ENCODE results near the gene LIN9. TPM values are rescaled to one million over a fixed set of nuclear protein-coding genes. Genes with fewer than 3 reads are reported as not detected.

The LIN9 gene
- total and polyA plus RNA-seq, 2 donors (not counting 1 experiment from before 2014, with no cell fraction given), result 2.3 to 2.8 TPM

DNA sequence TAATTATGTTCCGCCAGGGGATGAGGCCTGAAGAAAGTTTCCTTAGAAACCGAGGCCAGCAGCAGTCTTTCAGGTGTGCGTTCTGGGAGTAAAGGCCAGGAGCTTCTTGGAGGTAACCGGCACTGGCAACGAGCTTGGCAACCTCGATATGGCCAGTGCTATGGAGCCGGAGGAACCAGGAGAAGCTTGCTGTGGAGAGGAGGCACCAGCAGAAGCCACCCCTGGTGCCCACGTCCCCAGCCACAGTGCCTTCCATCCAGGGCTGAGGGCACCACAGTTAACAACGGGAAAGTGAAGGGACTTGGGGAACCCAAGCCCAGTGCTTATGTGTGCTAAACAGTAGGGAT is 41.5 kb upstream of the LIN9 start:
- Histone ChIP-seq H3K79me2 (ENCODE audit: control insufficient read depth, insufficient read depth, low read length) (no peaks in the 10 kb centered on the region), H3K27me3 (ENCODE audit: control insufficient read depth, insufficient read depth, low read length) (no peaks in the 10 kb centered on the region), H3K4me1 (ENCODE audit: control insufficient read depth, extremely low read depth, insufficient read depth, low read length) (no peaks in the 10 kb centered on the region), H3K27ac (ENCODE audit: insufficient read depth, low read length) (no peak overlapping the region), H4K20me1 (ENCODE audit: control insufficient read depth, extremely low read depth, insufficient read depth, low read length) (no peaks in the 10 kb centered on the region), H2AFZ (ENCODE audit: low read length) (no peak overlapping the region), H3K36me3 (ENCODE audit: control insufficient read depth, insufficient read depth, low read length) (no peaks in the 10 kb centered on the region), H3K4me3 (replicated peaks in 1 of 4; ENCODE audit: control extremely low read depth in 1 of 4, insufficient read depth in 1 of 4, low read depth in 3 of 4, low read length in 4 of 4) (no peak overlapping the region), H3K9me3 (ENCODE audit: control insufficient read depth, insufficient read depth, low read depth, low read length) (no peaks in the 10 kb centered on the region), H3K4me2 (ENCODE audit: extremely low read depth, insufficient read depth, low read length) (no peak overlapping the region), H3K9ac (ENCODE audit: insufficient read depth, low read length) (no peak overlapping the region)
- TF ChIP-seq, protein P1, sequence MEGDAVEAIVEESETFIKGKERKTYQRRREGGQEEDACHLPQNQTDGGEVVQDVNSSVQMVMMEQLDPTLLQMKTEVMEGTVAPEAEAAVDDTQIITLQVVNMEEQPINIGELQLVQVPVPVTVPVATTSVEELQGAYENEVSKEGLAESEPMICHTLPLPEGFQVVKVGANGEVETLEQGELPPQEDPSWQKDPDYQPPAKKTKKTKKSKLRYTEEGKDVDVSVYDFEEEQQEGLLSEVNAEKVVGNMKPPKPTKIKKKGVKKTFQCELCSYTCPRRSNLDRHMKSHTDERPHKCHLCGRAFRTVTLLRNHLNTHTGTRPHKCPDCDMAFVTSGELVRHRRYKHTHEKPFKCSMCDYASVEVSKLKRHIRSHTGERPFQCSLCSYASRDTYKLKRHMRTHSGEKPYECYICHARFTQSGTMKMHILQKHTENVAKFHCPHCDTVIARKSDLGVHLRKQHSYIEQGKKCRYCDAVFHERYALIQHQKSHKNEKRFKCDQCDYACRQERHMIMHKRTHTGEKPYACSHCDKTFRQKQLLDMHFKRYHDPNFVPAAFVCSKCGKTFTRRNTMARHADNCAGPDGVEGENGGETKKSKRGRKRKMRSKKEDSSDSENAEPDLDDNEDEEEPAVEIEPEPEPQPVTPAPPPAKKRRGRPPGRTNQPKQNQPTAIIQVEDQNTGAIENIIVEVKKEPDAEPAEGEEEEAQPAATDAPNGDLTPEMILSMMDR (conservative IDR thresholded peaks at IDR 0.05 in 1 of 2, IDR thresholded peaks at IDR 0.05 in 1 of 2; ENCODE audit: low read depth in 1 of 2, low read length in 2 of 2), result no peak
- TF ChIP-seq EZH2 (IDR thresholded peaks at IDR 0.05; ENCODE audit: low read length, missing control alignments), result no peak
- DNase-seq (ENCODE audit: low read depth in 2 of 2), result no peak

DNA sequence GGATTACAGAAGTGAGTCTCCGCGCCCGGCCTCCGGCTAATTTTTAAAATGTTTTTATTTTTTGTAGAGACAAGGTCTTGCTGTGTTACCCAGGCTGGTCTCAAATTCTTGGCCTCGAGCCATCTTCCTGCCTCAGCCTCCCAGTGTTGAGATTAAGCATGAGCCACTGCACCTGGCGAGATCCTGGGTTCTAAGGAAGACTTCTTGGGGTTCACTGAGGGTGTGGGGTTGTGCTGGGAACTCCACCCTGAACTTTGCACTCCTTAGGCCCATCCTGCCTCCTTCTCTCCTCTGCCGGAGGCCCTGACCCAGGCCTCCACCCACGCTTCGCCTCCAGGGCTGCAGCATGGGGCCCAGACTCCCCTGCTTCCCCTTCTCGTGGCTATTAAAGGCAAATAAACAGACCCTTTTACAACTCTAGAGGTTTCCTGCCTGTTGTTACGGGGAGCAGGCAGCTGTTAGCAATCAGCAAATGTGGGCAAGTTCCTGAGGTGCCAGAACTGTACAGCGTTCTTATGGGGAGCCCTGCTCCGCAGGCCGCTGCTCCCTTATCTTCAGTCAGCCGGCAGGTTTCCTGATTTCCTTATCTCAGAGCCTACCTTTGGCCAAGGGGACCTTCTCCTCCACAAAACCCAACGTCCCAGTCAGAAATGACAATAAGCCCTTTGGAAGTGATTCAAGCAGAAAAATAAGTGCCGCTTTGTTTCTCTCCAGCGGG is 41.0 kb upstream of the LIN9 start:
- no peaks in the 10 kb centered on the region for H3K36me3 ChIP-seq (ENCODE audit: control insufficient read depth, insufficient read depth, low read length)
- DNase-seq (ENCODE audit: low read depth in 2 of 2), result no peak
- no peak overlapping the region for H2AFZ ChIP-seq (ENCODE audit: low read length)
- H3K9ac ChIP-seq (ENCODE audit: insufficient read depth, low read length), result no peak overlapping the region
- no peaks in the 10 kb centered on the region for H3K9me3 ChIP-seq (ENCODE audit: control insufficient read depth, insufficient read depth, low read depth, low read length)
- no peaks in the 10 kb centered on the region for H3K4me1 ChIP-seq (ENCODE audit: control insufficient read depth, extremely low read depth, insufficient read depth, low read length)
- H3K27me3 ChIP-seq (ENCODE audit: control insufficient read depth, insufficient read depth, low read length), result no peaks in the 10 kb centered on the region
- H3K79me2 ChIP-seq (ENCODE audit: control insufficient read depth, insufficient read depth, low read length), result no peaks in the 10 kb centered on the region
- no peaks in the 10 kb centered on the region for H4K20me1 ChIP-seq (ENCODE audit: control insufficient read depth, extremely low read depth, insufficient read depth, low read length)
- no peak overlapping the region for H3K4me2 ChIP-seq (ENCODE audit: extremely low read depth, insufficient read depth, low read length)
- H3K4me3 ChIP-seq (replicated peaks in 1 of 4; ENCODE audit: control extremely low read depth in 1 of 4, insufficient read depth in 1 of 4, low read depth in 3 of 4, low read length in 4 of 4), result no peak overlapping the region
- H3K27ac ChIP-seq (ENCODE audit: insufficient read depth, low read length), result no peak overlapping the region
- TF ChIP-seq, protein P1 (conservative IDR thresholded peaks at IDR 0.05 in 1 of 2, IDR thresholded peaks at IDR 0.05 in 1 of 2; ENCODE audit: low read depth in 1 of 2, low read length in 2 of 2), result no peak
- TF ChIP-seq EZH2 (IDR thresholded peaks at IDR 0.05; ENCODE audit: low read length, missing control alignments), result no peak

- Histone ChIP-seq H3K4me3 (replicated peaks in 1 of 4; ENCODE audit: control extremely low read depth in 1 of 4, insufficient read depth in 1 of 4, low read depth in 3 of 4, low read length in 4 of 4) (no peak overlapping the region), H3K9me3 (ENCODE audit: control insufficient read depth, insufficient read depth, low read depth, low read length) (no peaks in the 10 kb centered on the region), H3K79me2 (ENCODE audit: control insufficient read depth, insufficient read depth, low read length) (no peaks in the 10 kb centered on the region), H3K36me3 (ENCODE audit: control insufficient read depth, insufficient read depth, low read length) (no peaks in the 10 kb centered on the region), H3K27me3 (ENCODE audit: control insufficient read depth, insufficient read depth, low read length) (no peaks in the 10 kb centered on the region), H3K9ac (ENCODE audit: insufficient read depth, low read length) (no peak overlapping the region), H3K4me2 (ENCODE audit: extremely low read depth, insufficient read depth, low read length) (no peak overlapping the region), H2AFZ (ENCODE audit: low read length) (no peak overlapping the region), H4K20me1 (ENCODE audit: control insufficient read depth, extremely low read depth, insufficient read depth, low read length) (no peaks in the 10 kb centered on the region), H3K27ac (ENCODE audit: insufficient read depth, low read length) (no peak overlapping the region), H3K4me1 (ENCODE audit: control insufficient read depth, extremely low read depth, insufficient read depth, low read length) (no peaks in the 10 kb centered on the region)
- DNase-seq (ENCODE audit: low read depth in 2 of 2), result no peak
- no peak for TF ChIP-seq EZH2 (IDR thresholded peaks at IDR 0.05; ENCODE audit: low read length, missing control alignments)
- TF ChIP-seq, protein P1 (conservative IDR thresholded peaks at IDR 0.05 in 1 of 2, IDR thresholded peaks at IDR 0.05 in 1 of 2; ENCODE audit: low read depth in 1 of 2, low read length in 2 of 2), result no peak
These were observed 40.1 kb upstream of the LIN9 start for GRCh38 chr1:226349081-226349480.
